ENCODE results near the gene IGFBP4.

The IGFBP4 gene

DNA sequence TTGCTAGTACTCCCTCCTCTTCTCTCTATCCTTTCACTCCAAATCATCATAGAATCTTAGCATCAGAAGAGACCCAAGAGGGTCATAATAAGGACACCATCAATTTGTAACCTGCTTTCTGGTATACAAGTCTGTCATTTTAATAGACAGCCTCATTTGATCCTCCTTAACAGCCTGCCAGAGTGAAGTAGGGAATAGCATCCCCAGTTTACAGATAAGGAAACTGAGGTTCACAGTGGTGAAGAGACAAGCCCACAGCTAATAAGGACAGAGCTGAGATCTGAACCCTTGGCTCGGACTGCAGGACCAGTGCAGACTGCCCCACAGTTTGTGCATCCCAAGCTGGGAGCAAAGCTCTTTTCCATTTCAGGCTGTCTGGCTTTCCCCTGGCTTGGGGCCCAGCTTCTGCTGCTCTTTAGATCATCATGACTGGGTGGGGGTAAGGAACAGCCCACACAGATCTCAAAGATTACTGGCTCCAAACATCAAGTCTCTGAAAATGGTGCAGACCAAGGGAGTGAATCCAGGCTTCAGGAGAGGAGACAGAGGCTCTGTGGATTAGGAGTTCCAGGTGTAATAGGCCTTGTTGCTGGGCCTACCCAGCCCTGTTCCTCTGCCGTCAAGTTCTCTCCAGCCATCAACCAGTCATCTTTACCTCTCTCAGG, 10.3 kb upstream of the IGFBP4 start:
- DNase-seq = no peak

DNA sequence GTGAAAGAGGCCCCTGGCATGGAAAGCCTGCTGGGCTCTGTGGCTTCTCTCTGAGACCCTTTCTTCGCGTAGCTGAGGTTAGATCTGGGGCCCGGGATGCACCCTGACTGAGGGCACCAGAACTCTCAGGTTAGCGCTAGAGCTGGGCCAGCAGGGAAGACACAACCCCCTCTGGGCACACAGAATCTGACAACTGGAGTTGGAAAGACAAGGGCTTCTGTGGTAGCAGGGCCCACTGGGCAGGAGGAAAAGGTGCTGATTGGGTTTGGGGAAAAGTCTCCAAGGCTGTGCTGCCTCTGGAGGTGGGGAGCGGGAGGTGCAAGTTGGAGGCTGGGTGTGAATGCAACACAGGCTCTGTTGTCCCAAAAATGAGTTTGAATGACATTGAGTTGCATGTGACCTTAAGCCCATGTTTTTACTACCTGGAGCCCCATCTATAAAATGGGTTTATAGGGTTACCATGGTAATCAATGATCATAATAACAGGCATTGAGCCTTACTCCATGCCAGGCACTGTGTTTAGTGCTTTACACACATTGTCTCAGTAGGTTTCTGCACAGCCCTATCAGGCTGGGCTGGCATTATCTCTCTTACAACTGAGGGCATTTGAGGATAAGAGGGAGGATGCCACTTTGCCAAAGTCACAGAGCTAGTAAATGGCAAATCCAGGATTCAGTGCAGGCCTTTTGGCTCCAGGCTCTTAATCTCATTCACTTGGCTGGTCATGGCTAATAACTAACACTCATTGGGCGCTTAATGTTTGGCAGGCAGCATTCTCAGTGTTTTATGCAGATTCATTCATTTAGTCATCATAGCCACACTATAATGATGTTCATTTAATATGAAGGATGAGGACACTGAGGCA, 9.5 kb upstream of the IGFBP4 start:
- DNase-seq = no peak

DNA sequence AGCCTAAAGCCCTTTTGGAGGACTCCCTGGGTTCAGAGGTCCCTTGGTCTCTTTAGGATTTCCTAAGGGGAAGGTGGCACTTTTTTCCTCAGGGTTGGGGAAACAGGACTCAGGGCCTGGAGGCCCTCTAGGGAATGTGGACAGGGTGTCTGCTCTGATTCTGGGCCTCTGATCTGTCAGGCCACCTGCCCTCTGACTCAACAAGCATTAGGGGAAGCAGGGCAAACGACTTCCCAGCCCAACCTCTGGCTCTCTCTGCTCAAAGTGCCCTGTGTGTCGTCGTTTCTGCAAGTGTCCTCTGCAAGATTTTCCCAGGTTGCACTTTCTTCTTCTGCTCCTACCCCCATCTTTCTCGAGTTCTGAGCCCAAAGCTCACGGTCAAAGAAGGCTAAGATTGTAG, 6.6 kb upstream of the IGFBP4 start:
- no peak for DNase-seq

DNA sequence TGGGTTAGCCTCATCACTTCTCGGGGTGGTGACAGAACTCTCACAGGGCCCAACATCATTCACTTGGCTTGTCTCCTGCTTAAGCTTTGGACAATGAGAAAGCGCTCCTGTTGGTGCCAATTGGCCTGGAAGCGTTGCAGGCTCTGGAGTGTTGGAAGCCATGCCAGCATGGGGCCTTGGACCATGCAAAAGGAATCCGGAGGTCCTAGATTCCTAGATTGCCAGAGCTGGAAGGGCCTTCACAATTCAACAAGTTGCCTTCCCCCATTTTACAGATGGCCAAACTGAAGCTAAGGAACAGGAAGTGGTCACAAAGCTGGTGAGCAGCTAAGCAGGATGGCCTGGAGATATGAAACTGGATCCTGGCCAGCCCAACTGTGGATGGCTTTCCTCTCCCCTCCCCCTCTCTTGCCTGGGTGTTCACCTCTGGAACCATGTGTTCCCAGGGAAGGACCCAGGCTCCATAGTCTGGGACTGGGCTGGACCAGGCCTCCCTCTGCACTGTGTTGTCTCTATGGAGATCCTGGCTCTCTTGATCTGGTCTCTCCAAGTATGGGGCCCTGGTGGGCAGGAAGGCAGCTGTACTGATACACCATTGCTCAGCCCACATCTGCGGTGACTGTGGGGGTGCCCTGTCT, 6.0 kb upstream of the IGFBP4 start:
- no peak for DNase-seq

DNA sequence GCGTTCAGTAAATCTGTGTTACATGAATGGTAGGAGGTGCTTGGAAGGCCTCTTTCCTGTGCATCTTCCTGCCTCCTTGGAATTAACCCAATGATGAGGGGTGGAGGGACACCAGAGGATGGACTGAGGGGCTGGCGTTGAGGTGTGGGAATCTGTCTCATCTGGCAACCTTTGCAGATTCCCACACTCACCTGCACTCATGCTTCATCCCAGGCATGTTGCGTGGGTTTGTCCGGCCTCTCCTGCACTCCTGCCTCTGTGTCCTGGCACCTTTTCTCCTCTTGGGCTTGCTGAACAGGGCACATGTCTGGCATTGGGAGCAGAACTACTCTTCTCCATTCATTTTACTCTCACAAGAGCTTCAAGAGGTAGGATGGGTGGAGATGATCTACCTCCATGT, 3.1 kb upstream of the IGFBP4 start:
- DNase-seq = no peak

DNA sequence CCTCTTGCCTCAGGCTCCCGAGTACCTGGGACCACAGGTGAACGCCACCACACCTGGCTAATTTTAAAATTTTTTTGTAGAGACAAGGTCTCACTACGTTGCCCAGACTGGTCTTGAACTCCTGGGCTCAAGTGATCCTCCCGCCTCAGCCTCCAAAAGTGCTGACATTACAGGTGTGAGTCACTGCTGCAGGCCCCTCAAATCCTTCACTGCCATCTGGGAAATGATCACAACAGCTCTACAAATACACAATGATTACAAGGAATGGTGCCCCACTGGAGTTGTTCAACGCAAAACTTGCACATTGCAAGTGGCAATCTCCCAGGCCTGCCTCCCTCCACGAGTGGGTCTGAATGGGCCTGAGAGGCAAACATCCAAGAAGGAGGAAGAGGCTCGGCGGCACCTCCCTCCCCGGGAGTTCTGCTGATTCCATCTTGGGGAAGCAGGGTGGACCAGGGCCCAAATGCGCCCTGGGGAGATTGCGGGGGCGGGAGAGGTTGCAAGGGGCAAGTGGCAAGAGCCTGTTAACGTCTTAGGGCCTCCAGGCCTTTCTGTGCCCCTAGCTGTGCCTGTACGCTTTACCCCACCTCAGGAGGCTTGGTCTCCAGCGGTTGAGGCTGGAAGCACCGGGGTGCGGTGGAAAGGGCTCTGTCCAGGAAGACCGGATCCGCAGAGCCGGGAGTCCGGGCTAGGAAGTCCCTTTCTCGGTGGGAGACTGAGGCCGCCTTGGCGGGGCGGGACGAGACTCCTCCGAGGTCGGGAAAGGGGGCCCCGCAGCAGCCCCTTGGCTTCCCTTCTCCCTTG, 656 bp upstream of the IGFBP4 start:
- DNase-seq = no peak

DNA sequence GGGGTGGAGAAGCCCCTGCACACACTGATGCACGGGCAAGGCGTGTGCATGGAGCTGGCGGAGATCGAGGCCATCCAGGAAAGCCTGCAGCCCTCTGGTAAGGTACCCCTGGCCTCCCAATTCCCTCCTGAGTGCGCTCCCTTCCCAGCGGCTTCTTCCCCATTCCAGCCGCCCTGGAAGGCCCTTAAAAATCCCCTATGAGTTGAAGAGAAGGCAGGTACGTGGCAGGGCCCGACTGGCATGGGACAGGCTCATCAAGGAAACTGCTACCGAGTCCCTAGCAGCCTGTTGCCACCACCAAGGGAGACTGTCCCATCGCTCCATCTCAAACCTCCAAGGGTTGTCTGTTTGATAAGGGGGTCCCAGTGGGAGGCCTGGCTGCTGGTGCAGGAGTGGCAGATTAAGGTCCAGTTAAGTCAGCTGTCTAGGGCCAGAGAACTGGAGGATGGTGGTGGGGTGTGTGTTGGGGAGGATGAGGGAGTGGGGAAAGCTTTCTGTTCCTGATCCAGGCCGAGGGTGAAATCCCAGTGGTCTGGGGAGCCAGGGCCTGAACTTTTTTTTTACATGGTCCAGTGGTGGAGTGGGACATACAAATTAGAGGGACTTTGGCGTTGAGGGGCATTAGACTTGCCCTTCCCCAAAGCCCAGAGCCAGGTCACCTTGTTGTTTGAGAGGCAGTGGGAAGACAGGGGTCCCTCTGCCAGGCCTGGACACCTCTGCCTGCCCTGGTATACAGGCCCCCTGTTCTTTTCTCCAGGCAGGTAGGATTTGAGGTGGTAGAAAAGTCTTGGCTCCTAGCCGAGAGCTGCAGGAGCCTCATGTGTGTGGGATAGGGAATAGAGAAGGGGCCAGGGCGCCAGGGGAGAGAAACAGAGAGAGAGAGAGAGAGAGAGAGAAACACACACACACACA, 994 bp downstream of the IGFBP4 start:
- DNase-seq = no peak

DNA sequence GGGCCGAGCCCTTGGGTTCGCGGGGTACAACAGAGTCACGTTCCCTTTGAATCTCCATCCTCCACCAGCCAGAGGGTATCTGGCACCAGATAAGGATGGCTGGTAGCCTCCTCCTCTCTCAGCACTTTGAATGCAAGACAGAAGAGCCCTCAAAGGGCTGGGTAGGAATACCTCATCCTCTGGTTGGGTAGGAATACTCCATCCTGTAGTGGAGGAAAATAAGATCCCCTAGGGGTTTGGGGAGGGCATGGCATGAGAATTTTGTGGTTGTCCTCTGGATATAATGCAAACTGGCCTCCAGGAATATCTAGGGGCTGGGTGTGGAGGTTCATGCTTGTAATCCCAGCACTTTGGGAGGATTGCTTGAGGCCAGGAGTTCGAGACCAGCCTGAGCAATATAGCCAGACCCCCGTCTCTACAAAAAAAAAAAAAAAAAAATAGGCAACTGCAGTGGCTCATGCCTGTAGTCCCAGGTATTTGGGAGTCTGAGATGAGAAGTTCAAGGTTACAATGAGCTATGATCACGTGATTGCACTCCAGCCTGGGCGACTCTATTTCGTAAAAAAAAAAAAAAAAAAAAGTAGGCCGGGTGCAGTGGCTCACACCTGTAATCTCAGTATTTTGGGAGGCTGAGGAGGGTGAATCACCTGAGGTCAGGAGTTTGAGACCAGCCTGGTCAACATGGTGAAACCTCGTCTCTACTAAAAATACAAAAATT, 2.7 kb downstream of the IGFBP4 start:
- no peak for DNase-seq

DNA sequence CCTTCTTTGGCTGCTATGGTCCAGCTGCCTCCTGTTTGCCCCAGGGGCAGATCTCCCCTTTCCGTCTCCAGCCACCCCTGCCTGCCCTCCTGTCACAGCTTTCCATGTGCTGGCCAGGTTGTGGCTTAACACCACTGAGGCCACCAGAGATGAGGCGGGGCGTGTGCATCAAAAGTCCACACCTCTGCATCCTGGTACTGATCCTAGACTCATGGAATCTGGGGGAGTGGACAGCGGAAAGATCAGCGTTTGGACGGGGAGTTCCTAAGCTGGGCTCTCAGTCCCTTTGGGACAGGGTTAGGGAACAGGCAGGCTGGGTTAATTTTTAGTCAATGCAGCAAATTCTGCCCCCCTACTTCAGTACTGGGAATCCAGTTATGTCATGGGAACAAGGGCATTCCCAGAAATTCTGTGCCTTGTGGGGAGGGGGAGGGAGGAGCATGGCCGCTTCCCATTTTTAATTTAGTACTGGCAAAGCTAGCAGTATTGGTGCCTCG, 3.9 kb downstream of the IGFBP4 start:
- no peak for DNase-seq

DNA sequence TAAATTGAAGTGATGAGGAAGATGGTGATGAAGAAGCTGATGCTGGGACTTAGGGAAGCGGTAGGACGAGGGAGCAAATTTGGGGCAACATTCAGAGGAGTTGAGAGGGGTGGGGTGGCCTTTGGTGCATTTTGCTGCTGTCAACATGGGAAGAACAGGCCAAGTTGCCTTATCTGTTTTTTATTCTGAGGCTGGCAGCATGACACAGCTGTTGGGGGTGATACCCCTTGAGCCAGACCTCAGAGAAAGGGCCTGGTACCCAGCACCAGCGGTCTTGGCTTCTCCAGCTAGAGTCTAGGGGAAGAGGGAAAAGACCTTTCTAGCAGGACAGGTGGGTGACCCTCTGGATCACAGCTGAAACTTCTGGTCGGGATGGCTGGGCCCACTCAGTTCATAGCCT, 4.6 kb downstream of the IGFBP4 start:
- DNase-seq = no peak

DNA sequence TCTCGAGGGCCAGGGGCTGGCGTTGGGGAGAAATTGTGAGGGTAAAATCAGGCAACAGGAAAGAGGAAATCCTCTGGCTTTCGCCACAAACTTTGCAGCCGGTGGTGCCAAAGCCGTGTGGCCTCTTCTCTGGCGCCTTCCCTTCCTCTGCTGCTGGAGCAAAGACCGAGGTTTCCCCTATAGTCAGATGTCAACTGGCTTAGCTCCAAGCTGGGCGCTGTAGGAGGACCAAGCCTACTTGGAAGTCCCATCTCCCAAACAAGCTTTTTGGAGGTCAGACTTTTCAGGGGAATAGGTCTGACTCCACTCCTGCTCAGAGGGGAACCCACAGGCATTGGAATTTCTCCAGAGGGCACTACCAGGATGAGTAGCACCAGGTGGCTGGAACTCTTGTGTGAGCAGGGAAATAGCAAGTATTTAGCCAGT, 5.0 kb downstream of the IGFBP4 start:
- DNase-seq = no peak

DNA sequence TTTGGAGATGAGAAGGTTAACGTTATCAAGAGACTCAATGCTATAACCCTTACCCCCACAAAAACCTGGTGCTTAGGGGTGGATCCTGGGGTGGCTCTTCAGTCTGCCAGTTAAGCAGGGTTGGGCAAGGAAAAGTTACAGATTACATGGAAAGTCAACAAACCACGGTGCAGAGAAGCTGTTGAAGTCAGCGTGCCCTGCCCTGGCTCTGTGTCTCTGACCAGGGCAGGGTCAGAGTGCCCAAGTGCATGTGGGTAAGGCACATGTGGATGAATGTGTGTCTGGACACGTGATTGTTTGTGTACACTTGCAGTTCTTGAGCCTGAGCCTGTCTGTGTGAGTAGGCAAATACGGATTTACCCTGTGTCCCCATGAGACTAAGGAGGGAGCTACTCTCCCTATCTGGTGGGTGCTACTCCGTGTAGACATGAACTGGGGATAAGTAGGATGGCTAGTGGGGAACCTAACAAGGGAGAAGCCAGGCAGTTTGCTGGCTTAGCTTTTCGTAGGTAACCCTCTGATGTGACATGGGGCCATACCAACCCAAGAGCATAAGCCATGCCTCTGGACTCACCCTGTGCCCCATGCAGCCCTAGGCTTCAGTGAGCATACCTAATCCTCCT, 5.5 kb downstream of the IGFBP4 start:
- no peak for DNase-seq

DNA sequence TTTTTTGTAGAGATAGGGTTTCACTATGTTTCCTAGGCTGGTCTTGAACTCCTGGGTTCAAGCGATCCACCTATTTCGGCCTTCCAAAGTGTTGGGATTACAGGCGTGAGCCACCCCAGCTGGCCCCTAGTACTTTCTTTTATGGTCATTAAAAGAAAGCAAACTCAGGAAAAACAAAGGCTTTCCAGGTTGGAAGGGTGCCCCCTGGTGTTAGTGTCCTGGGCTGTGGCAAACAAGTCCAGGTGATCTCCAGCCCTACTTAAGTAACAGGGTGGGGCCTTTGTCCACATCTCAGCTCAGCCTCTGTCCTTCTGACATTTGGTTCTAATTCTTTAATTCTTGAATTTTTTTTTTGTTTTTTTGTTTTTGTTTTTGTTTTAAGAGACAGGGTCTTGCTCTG, 6.9 kb downstream of the IGFBP4 start:
- DNase-seq = no peak

DNA sequence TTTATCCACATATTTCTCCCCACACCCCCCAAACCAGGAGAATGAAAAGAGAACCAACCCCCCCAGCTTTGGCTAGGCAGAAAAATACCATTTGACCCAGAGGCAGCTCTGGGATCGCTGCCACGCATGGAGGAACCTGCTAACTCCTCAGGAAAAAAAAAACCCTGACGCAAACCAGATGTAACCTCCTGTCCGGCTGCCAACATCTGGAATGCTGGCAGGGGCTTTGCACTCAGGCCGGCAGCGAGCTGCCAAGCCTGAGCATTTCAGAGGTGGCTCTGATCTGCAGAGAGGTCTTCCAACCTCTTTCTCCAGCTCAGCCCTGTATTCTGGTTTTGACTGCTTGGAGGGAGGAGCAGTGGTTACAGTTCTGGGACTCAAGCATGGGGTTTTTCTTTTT, 8.2 kb downstream of the IGFBP4 start:
- DNase-seq = no peak

DNA sequence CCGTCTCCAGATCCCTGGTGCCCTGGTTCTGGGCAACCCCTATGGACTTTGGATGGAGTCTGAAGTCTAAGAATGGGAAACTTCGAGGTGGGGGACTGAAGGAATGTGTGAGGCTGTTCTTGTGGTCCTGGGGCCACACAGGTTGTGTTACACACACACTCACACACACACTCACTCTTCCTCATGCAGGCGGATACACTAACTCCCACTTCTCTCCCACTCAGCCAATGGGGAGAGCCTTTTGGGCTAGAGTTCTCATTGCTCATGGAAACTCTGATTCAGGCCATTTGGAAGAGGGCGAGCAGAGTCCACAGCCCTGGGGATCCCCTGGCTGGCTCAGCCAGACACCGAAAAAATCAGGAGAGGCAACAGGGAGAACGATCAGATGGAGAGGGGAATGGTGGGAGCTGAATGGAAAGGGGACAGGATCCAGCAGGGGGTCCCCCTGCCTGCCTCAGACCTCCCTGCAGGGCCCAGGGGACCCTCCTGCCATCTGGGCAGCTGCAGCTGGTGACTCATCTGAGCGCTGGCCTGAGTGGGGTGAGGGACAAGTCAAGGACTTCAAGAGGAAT, 9.1 kb downstream of the IGFBP4 start:
- no peak for DNase-seq

DNA sequence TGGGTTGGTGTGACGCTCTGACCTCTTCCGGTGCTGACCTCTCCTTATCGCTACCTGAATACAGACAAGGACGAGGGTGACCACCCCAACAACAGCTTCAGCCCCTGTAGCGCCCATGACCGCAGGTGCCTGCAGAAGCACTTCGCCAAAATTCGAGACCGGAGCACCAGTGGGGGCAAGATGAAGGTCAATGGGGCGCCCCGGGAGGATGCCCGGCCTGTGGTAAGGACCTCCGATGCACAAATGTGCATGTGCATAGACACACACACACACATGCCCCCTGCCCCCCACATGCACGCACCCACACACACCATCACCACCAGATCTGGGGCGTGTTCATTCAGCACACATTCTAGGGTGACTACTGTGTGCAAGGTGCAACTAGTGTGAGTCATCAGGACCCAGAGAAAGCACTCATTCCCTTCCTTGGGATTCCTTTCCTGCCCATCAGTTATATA, 9.7 kb downstream of the IGFBP4 start:
- no peak for DNase-seq

DNA sequence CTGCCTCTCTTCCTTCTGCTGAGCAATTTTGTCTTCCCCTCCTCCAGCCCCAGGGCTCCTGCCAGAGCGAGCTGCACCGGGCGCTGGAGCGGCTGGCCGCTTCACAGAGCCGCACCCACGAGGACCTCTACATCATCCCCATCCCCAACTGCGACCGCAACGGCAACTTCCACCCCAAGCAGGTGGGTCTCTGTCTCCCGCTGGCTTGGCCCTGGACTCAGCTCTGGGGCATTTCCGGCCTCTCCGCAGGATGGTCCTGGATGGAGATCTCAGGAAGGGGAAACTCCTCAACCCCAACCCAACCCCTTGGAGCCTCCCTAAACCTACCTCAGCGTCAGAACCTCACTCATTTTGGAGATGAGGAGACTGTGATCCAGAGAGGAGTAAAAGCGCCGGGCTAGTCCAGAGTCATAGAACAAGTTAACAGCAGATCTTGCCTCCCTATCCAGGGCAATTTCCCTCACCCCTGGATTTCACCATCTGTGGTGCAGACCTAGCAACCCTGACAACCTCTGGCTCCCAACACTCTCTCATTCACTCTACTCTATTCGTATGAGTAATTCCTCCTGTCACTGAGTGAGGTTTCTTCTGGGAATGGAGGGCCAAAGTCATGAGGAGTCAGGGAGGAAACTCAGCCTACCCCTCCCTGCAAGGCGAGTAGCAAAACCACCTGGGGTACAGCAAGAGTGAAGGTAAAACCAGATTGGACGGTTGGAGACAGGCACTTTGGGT, 10.8 kb downstream of the IGFBP4 start:
- no peak for DNase-seq

DNA sequence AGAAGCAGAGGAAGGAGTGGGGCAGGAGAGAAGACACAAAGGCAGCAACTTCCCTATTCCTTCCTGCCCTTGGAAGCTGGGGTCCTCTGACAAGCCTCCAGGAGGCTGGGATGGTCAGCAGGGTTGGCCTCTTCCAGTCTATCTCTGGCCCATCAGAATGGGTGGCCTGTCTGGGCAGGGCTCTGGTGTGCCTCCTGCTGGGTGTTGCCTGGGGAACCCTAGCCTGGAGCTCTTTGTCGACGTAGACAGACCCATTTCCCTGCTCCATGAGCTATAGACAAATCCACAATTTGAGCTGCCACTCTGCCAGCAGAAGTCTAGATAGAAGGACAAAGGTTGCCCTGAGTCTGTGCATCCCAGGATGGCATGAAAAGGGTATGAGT, 11.4 kb downstream of the IGFBP4 start:
- no peak for DNase-seq

DNA sequence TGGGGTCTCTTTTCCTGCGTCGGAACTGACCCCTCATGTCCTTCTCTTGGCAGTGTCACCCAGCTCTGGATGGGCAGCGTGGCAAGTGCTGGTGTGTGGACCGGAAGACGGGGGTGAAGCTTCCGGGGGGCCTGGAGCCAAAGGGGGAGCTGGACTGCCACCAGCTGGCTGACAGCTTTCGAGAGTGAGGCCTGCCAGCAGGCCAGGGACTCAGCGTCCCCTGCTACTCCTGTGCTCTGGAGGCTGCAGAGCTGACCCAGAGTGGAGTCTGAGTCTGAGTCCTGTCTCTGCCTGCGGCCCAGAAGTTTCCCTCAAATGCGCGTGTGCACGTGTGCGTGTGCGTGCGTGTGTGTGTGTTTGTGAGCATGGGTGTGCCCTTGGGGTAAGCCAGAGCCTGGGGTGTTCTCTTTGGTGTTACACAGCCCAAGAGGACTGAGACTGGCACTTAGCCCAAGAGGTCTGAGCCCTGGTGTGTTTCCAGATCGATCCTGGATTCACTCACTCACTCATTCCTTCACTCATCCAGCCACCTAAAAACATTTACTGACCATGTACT, 13.2 kb downstream of the IGFBP4 start:
- no peak for DNase-seq

Measured in GOT3 (cell line).